ENCODE data around the gene CDH4. TPM values are rescaled to one million over a fixed set of nuclear protein-coding genes. Genes with fewer than 3 reads are reported as not detected.

The CDH4 gene
- total and polyA plus RNA-seq, 9 of the 15 experiments (the other 6 are each of a cell fraction or from before 2014, with no cell fraction given), result 0.04 TPM; not detected in 8

DNA sequence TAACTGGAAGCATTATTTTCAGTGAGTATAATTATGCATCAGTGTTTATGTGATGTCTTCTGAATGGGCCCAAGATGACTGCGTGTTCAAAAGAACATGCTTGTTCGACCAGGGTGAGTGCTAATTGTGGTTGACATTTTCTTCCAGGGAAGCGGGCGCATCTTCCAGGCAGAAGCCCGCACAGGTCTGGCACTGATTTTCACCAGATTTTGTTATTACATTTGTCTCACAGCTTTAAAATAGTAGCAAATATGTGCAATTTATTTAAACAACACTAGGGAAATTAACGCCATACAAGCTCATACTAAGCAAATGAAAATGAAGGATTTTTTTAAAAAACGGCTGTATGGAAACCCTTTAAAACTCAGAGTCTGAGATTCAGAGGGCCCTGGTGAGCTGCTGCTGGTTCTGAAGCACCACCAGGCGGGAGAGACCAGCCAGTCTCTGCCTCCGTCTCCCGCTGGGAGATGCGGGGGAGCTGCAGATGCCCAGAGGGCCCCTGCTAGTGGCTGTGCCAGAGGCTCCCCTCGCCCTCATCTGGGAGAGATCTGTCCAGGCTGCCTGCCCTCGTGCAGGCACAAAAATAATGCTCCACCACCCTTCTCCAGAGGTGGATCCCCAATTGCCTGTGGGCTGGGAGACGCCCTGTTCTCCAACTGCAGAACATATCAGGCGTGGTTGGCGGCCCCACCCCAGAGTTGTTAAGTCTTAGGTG lies 516.7 kb downstream of the CDH4 start (continued):
- TF ChIP-seq, protein P1, sequence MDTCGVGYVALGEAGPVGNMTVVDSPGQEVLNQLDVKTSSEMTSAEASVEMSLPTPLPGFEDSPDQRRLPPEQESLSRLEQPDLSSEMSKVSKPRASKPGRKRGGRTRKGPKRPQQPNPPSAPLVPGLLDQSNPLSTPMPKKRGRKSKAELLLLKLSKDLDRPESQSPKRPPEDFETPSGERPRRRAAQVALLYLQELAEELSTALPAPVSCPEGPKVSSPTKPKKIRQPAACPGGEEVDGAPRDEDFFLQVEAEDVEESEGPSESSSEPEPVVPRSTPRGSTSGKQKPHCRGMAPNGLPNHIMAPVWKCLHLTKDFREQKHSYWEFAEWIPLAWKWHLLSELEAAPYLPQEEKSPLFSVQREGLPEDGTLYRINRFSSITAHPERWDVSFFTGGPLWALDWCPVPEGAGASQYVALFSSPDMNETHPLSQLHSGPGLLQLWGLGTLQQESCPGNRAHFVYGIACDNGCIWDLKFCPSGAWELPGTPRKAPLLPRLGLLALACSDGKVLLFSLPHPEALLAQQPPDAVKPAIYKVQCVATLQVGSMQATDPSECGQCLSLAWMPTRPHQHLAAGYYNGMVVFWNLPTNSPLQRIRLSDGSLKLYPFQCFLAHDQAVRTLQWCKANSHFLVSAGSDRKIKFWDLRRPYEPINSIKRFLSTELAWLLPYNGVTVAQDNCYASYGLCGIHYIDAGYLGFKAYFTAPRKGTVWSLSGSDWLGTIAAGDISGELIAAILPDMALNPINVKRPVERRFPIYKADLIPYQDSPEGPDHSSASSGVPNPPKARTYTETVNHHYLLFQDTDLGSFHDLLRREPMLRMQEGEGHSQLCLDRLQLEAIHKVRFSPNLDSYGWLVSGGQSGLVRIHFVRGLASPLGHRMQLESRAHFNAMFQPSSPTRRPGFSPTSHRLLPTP (IDR thresholded peaks at IDR 0.05; ENCODE audit: borderline replicate concordance, extremely low read depth, insufficient read length), result no peak
- TF ChIP-seq ZNF239 (CRISPR knock-in tag; IDR thresholded peaks at IDR 0.05) (no peak), EGR1 (conservative IDR thresholded peaks at IDR 0.05) (no peak), POLR2AphosphoS5 (IDR thresholded peaks at IDR 0.05; ENCODE audit: control insufficient read depth, insufficient read depth, low read depth, low read length) (no peak), NCOA2 (IDR thresholded peaks at IDR 0.05; ENCODE audit: partially characterized antibody in 2 of 2) (no peak), GATAD2A (IDR thresholded peaks at IDR 0.05) (no peak), FOXA3 (CRISPR knock-in tag; conservative IDR thresholded peaks at IDR 0.05 in 1 of 2, IDR thresholded peaks at IDR 0.05 in 1 of 2) (no peak), CBX1 (IDR thresholded peaks at IDR 0.05; ENCODE audit: low read depth) (no peak)
